ENCODE results near the gene NRXN3. TPM values are rescaled to one million over a fixed set of nuclear protein-coding genes. Genes with fewer than 3 reads are reported as not detected.

NRXN3 gene
- total RNA-seq, 1 experiment from 2014 or later = not detected

GRCh38 chr14:79826362-79826761 is 1656.2 kb downstream of the NRXN3 start:
- Mint-ChIP-seq H3K9me3 (ENCODE audit: low read depth, unreplicated experiment) (no peaks in the 10 kb centered on the region), H3K27me3 (ENCODE audit: unreplicated experiment) (no peaks in the 10 kb centered on the region), H3K36me3 (ENCODE audit: insufficient read depth, unreplicated experiment) (no peaks in the 10 kb centered on the region), H3K4me1 (ENCODE audit: low read depth, unreplicated experiment) (peaks cover 8% of the 10 kb centered on the region), H3K27ac (ENCODE audit: unreplicated experiment) (no peak overlapping the region), H3K4me3 (ENCODE audit: low read depth, unreplicated experiment) (no peak overlapping the region)
- DNase-seq = no peak
- intact Hi-C loops (cut with micrococcal nuclease; ENCODE audit: unreplicated experiment) = no loop called here
- CTCF ChIA-PET = no interaction called here
- no peak for TF ChIP-seq CTCF (IDR thresholded peaks at IDR 0.05; ENCODE audit: unreplicated experiment)
- no TSS peak for BruUV-seq (replicated peaks)

- DNase-seq = no peak
- TF ChIP-seq CTCF (IDR thresholded peaks at IDR 0.05; ENCODE audit: unreplicated experiment) = no peak
- H3K27me3 Mint-ChIP-seq (ENCODE audit: unreplicated experiment) = no peaks in the 10 kb centered on the region
- H3K27ac Mint-ChIP-seq (ENCODE audit: unreplicated experiment) = no peak overlapping the region
- H3K4me1 Mint-ChIP-seq (ENCODE audit: low read depth, unreplicated experiment) = peaks cover 8% of the 10 kb centered on the region
- BruUV-seq (replicated peaks) = no TSS peak
- no peaks in the 10 kb centered on the region for H3K36me3 Mint-ChIP-seq (ENCODE audit: insufficient read depth, unreplicated experiment)
- no peak overlapping the region for H3K4me3 Mint-ChIP-seq (ENCODE audit: low read depth, unreplicated experiment)
- H3K9me3 Mint-ChIP-seq (ENCODE audit: low read depth, unreplicated experiment) = no peaks in the 10 kb centered on the region
- intact Hi-C loops (cut with micrococcal nuclease; ENCODE audit: unreplicated experiment) = no loop called here
- CTCF ChIA-PET = interaction anchor here (1.2 kb wide), 1 partner anchor 12 kb away, joined by 3 read pairs; no protein-coding TSS in a partner anchor
Observed at GRCh38 chr14:79829405-79830166, 1659.4 kb downstream of the NRXN3 start.

GRCh38 chr14:79831195-79831892 is 1661.2 kb downstream of the NRXN3 start:
- intact Hi-C loops (cut with micrococcal nuclease; ENCODE audit: unreplicated experiment) = no loop called here
- Mint-ChIP-seq H3K27me3 (ENCODE audit: unreplicated experiment) (no peaks in the 10 kb centered on the region), H3K27ac (ENCODE audit: unreplicated experiment) (no peak overlapping the region), H3K4me3 (ENCODE audit: low read depth, unreplicated experiment) (no peak overlapping the region), H3K36me3 (ENCODE audit: insufficient read depth, unreplicated experiment) (no peaks in the 10 kb centered on the region), H3K4me1 (ENCODE audit: low read depth, unreplicated experiment) (no peaks in the 10 kb centered on the region), H3K9me3 (ENCODE audit: low read depth, unreplicated experiment) (no peaks in the 10 kb centered on the region)
- CTCF ChIA-PET = interaction anchor here (0.5 kb wide), 1 partner anchor 605 kb away, joined by 4 read pairs; no protein-coding TSS in a partner anchor
- no peak for DNase-seq
- TF ChIP-seq CTCF (IDR thresholded peaks at IDR 0.05; ENCODE audit: unreplicated experiment) = no peak
- BruUV-seq (replicated peaks) = no TSS peak

- no peak for DNase-seq
- Mint-ChIP-seq H3K36me3 (ENCODE audit: insufficient read depth, unreplicated experiment) (no peaks in the 10 kb centered on the region), H3K4me1 (ENCODE audit: low read depth, unreplicated experiment) (no peaks in the 10 kb centered on the region), H3K27me3 (ENCODE audit: unreplicated experiment) (no peaks in the 10 kb centered on the region), H3K27ac (ENCODE audit: unreplicated experiment) (no peak overlapping the region), H3K4me3 (ENCODE audit: low read depth, unreplicated experiment) (no peak overlapping the region), H3K9me3 (ENCODE audit: low read depth, unreplicated experiment) (no peaks in the 10 kb centered on the region)
- no TSS peak for BruUV-seq (replicated peaks)
- CTCF ChIA-PET = no interaction called here
- intact Hi-C loops (cut with micrococcal nuclease; ENCODE audit: unreplicated experiment) = no loop called here
- TF ChIP-seq CTCF (IDR thresholded peaks at IDR 0.05; ENCODE audit: unreplicated experiment) = no peak
Observed at GRCh38 chr14:79833781-79834180, 1663.6 kb downstream of the NRXN3 start.
